Stimulated activated CD8-positive, alpha-beta memory T cell treated with anti-CD3 and anti-CD28 coated beads, Interleukin-12 subunit alpha, Interleukin-12 subunit beta, amount 100 ng/mL, for 4 hours (primary cell): ENCODE measurements around the gene STPG3.

Experiments used
- DNase-seq: peaks from one replicate; pipeline ENCODE4 v3.0.0-alpha.2; 2020; ENCODE audit warnings: low read depth

The STPG3 gene

GRCh38 chr9:137280474-137281344, 29.6 kb downstream of the STPG3 start:
- no peak for DNase-seq

- DNase-seq, result no peak
Measured at GRCh38 chr9:137281345-137282116, 30.4 kb downstream of the STPG3 start.

GRCh38 chr9:137286975-137287383, 35.9 kb downstream of the STPG3 start:
- DNase-seq, result no peak

- no peak for DNase-seq
Measured at GRCh38 chr9:137293094-137293481, 42.0 kb downstream of the STPG3 start.

GRCh38 chr9:137293482-137294090, 42.5 kb downstream of the STPG3 start:
- no peak for DNase-seq

GRCh38 chr9:137294091-137294680, 43.1 kb downstream of the STPG3 start:
- DNase-seq, result no peak

- no peak for DNase-seq
Measured at GRCh38 chr9:137294681-137295237, 43.7 kb downstream of the STPG3 start.

- DNase-seq, result peak; percentile 37
Measured at GRCh38 chr9:137295238-137295811, 44.2 kb downstream of the STPG3 start.

GRCh38 chr9:137295849-137296669, 45.0 kb downstream of the STPG3 start:
- DNase-seq, result no peak

GRCh38 chr9:137296670-137297664, 45.9 kb downstream of the STPG3 start:
- no peak for DNase-seq

GRCh38 chr9:137297966-137298365, 46.9 kb downstream of the STPG3 start:
- DNase-seq, result no peak

- DNase-seq, result no peak
Measured at GRCh38 chr9:137298401-137299202, 47.5 kb downstream of the STPG3 start.

GRCh38 chr9:137299203-137299565, 48.1 kb downstream of the STPG3 start:
- DNase-seq, result no peak

GRCh38 chr9:137299938-137300337, 48.9 kb downstream of the STPG3 start:
- no peak for DNase-seq

- DNase-seq, result no peak
Measured at GRCh38 chr9:137300567-137301080, 49.5 kb downstream of the STPG3 start.

- DNase-seq, result no peak
Measured at GRCh38 chr9:137301081-137301947, 50.2 kb downstream of the STPG3 start.

- peak; percentile 87 for DNase-seq
Measured at GRCh38 chr9:137302118-137302448, 51.0 kb downstream of the STPG3 start, which contains the start of gene NRARP. TSS of gene NRARP (minus strand) at chr9:137302271. CDS start at chr9:137301928, 343 bp downstream.
